Measurements from ENCODE around the gene SACM1L.

GRCh38 chr3:45660567-45660901, 28.7 kb upstream of the SACM1L start:
- TF ChIP-seq CTCF (IDR thresholded peaks at IDR 0.05): no peak
- TF ChIP-seq POLR2A (IDR thresholded peaks at IDR 0.05): no peak

Data from heart left ventricle (tissue), 13 donors.